Left ventricle myocardium inferior (tissue), 1 donor: Measurements from ENCODE around the gene HPS5. TPM values are rescaled to one million over a fixed set of nuclear protein-coding genes. Genes with fewer than 3 reads are reported as not detected.

Source experiments
- DNase-seq: peaks from one replicate; pipeline ENCODE4 v3.0.0-alpha.2; 2020
- H3K27ac ChIP-seq: fragments of 200-600 bp; replicated peaks from 2 replicates; pipeline ENCODE4 v1.8.0; 2021
- H3K27me3 ChIP-seq: fragments of 200-600 bp; 2 replicates; pipeline ENCODE4 v1.8.0; 2021; ENCODE audit warnings: low read depth
- H3K36me3 ChIP-seq: fragments of 200-600 bp; 2 replicates; pipeline ENCODE4 v1.8.0; 2021
- H3K4me1 ChIP-seq: fragments of 200-600 bp; 2 replicates; pipeline ENCODE4 v1.8.0; 2021
- H3K4me3 ChIP-seq: fragments of 200-600 bp; 2 replicates; pipeline ENCODE4 v1.8.0; 2021; ENCODE audit warnings: mild to moderate bottlenecking, moderate library complexity
- H3K9me3 ChIP-seq: fragments of 200-600 bp; replicated peaks from 2 replicates; pipeline ENCODE4 v1.8.0; 2021
- intact Hi-C: fragments of 100-400 bp; cut with micrococcal nuclease; formaldehyde crosslinking; loops from one replicate; pipeline ENCODE4 v1.11.0; 2022
- total RNA-seq: library from RNA; stranded (reverse); fragmentation: NEBNext Ultra II Directional; extraction: Animal tissue kit (Norgen Biotek cat#: 25700); gene quantifications from one replicate; pipeline ENCODE4 v1.2.1, GENCODE V29; 2021
- TF ChIP-seq, protein P1 (sequence below): fragments of 200-600 bp; IDR thresholded peaks from 2 replicates; pipeline ENCODE4 v1.8.0; 2021; ENCODE audit warnings: antibody characterized with exemption, mild to moderate bottlenecking, borderline replicate concordance
- donor health status: DM: no; HTN: yes; CAD: no; lungs with severe emphysema.

Gene HPS5
- total RNA-seq, 1 donor from 2014 or later, result 11.5 TPM

DNA sequence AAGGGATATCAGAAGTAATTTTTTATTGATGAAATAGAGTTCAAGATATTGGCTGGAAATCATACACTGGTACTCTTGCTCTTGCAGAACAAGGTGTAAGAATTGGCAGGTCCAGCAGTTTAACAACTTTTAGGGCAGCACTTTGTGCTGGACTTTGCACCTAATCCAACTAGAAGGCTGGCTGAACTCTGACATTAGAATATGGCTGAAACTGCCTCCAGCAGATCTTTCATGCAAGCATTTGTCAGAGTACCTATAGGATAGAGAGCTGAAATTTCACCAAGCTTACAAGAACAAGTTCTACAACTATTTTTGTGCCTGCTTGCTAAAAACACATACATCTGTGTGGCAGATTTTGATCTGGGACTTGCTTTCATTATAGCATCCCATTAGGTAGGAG is 17.2 kb downstream of the HPS5 start:
- Histone ChIP-seq H3K9me3 (no peaks in the 10 kb centered on the region), H3K36me3 (peaks cover 90% of the 10 kb centered on the region), H3K27me3 (no peaks in the 10 kb centered on the region), H3K27ac (no peak overlapping the region), H3K4me3 (no peak overlapping the region), H3K4me1 (no peaks in the 10 kb centered on the region)
- intact Hi-C loops, result loop anchor here (10.0 kb wide), 1 partner anchor 180 kb away; no protein-coding TSS in a partner anchor
- DNase-seq, result no peak
- TF ChIP-seq, protein P1, sequence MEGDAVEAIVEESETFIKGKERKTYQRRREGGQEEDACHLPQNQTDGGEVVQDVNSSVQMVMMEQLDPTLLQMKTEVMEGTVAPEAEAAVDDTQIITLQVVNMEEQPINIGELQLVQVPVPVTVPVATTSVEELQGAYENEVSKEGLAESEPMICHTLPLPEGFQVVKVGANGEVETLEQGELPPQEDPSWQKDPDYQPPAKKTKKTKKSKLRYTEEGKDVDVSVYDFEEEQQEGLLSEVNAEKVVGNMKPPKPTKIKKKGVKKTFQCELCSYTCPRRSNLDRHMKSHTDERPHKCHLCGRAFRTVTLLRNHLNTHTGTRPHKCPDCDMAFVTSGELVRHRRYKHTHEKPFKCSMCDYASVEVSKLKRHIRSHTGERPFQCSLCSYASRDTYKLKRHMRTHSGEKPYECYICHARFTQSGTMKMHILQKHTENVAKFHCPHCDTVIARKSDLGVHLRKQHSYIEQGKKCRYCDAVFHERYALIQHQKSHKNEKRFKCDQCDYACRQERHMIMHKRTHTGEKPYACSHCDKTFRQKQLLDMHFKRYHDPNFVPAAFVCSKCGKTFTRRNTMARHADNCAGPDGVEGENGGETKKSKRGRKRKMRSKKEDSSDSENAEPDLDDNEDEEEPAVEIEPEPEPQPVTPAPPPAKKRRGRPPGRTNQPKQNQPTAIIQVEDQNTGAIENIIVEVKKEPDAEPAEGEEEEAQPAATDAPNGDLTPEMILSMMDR, result no peak

DNA sequence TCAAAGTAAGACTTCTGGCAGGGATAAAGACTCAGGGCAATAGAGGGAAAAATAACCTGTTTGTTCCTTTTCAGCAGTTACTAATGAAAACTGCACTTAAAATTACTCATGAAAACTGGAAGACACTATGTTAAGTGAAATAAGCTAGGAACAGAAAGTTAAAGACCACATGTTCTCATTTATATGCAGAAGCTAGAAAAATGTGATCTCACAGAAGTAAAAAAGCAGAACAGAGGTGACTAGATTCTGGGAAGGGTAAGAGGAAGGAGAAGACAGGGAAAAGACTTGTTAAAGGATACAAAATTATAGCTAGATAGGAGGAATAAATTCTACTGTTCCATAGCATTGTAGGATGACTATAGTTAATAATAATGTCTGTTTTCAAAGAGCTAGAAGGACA is 22.2 kb downstream of the HPS5 start:
- Histone ChIP-seq H3K27ac (no peak overlapping the region), H3K9me3 (no peaks in the 10 kb centered on the region), H3K27me3 (no peaks in the 10 kb centered on the region), H3K36me3 (peaks cover 93% of the 10 kb centered on the region), H3K4me1 (no peaks in the 10 kb centered on the region), H3K4me3 (no peak overlapping the region)
- intact Hi-C loops, result loop anchor here (10.0 kb wide), 1 partner anchor 185 kb away; no protein-coding TSS in a partner anchor
- no peak for DNase-seq
- TF ChIP-seq, protein P1, result no peak

DNA sequence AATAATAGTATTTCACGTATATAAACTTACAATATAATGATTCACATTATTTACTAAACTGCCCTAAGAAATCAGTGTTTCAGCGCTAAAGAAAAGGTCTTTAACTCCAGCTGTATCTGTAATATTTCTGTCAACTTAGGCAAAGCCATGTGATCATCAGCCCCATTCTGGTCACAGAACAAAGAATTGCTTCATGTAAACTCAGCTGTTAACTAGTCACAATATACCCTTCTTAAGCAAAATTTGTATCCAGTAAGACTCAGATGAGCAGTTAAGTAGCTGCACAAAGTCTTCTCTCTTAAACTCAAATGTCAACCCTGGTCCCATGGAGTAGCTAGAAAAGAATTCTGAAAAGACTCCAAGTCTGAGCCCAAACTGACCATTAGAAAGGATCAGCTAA is 26.6 kb downstream of the HPS5 start:
- intact Hi-C loops, result no loop called here
- H3K9me3 ChIP-seq, result no peaks in the 10 kb centered on the region
- no peak for DNase-seq
- no peaks in the 10 kb centered on the region for H3K4me1 ChIP-seq
- H3K4me3 ChIP-seq, result no peak overlapping the region
- TF ChIP-seq, protein P1, result no peak
- H3K36me3 ChIP-seq, result peaks cover 100% of the 10 kb centered on the region
- H3K27me3 ChIP-seq, result no peaks in the 10 kb centered on the region
- no peak overlapping the region for H3K27ac ChIP-seq

DNA sequence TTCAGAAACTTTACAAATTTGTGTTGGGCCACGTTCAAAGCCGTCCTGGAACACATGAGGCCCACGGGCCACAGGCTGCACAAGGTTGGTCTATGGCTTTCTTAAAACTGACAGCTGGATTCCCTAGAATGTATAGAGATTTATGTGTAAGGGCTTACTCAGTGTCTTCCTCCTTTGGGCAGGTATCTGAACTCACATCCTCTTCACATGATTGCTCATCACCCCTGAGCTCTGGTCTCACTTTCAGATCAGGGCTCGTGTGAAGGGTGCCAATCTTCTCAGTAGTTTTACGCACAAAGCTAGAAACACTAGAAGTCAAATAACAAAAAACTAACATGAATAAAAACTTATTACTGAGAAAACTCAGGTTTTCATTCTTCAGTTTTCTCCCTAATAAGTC is 27.1 kb downstream of the HPS5 start:
- H3K9me3 ChIP-seq, result no peaks in the 10 kb centered on the region
- H3K27ac ChIP-seq, result no peak overlapping the region
- no peaks in the 10 kb centered on the region for H3K4me1 ChIP-seq
- no peak overlapping the region for H3K4me3 ChIP-seq
- peaks cover 100% of the 10 kb centered on the region for H3K36me3 ChIP-seq
- TF ChIP-seq, protein P1, result no peak
- no peaks in the 10 kb centered on the region for H3K27me3 ChIP-seq
- intact Hi-C loops, result no loop called here
- DNase-seq, result no peak

DNA sequence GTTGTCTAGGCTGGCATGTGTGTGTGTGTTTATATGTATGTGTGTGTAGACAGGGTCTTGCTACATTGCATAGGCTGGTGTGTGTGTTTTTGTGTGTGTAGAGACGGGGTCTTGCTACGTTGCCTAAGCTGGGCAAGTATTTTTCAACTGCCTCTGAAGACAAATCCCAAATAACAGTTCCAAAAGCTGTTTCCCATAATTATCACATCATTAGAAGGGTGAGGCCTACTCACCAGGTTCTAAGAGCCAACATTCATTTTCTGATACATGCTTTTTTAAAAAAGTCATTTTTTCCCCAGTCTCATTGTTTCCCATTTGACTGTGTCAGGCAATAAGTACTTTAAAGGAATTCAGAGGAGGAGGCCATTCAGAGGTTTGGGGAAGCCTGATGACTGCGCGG is 33.0 kb downstream of the HPS5 start:
- no peak overlapping the region for H3K4me3 ChIP-seq
- intact Hi-C loops, result no loop called here
- no peaks in the 10 kb centered on the region for H3K27me3 ChIP-seq
- H3K9me3 ChIP-seq, result no peaks in the 10 kb centered on the region
- H3K36me3 ChIP-seq, result peaks cover 94% of the 10 kb centered on the region
- no peak for DNase-seq
- TF ChIP-seq, protein P1, result no peak
- no peak overlapping the region for H3K27ac ChIP-seq
- no peaks in the 10 kb centered on the region for H3K4me1 ChIP-seq

DNA sequence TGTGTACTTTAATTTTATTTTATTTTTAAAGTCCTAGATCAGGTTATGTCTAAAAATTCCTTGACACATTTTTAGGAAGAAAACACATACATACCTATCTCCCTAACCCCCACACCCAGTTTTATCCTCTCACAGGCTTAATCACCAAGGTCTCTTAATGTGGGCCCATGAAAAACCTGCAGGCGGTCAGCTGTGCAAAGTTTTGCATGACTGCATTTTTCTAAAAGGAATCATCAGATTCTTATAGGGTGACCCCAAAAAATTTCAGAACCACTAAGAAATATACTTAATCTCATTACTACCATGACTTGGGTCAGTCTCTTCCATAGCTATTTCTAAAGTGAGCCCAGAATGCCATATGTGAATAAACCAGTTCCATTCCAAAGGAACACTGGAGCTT is 36.1 kb downstream of the HPS5 start:
- no peak for DNase-seq
- no peaks in the 10 kb centered on the region for H3K4me1 ChIP-seq
- intact Hi-C loops, result no loop called here
- H3K4me3 ChIP-seq, result no peak overlapping the region
- H3K36me3 ChIP-seq, result peaks cover 86% of the 10 kb centered on the region
- TF ChIP-seq, protein P1, result no peak
- H3K9me3 ChIP-seq, result no peaks in the 10 kb centered on the region
- no peak overlapping the region for H3K27ac ChIP-seq
- H3K27me3 ChIP-seq, result no peaks in the 10 kb centered on the region
